Ramos (cell line): ENCODE results near the gene HS3ST4.

Experiments used
- in situ Hi-C: fragments of 300-500 bp; cut with MboI; formaldehyde crosslinking; loops from one replicate; pipeline ENCODE4 v1.14.3; 2022; ENCODE audit warnings: low sequenced_read_pairs; ENCODE audit not compliant: unreplicated experiment

HS3ST4 gene

DNA sequence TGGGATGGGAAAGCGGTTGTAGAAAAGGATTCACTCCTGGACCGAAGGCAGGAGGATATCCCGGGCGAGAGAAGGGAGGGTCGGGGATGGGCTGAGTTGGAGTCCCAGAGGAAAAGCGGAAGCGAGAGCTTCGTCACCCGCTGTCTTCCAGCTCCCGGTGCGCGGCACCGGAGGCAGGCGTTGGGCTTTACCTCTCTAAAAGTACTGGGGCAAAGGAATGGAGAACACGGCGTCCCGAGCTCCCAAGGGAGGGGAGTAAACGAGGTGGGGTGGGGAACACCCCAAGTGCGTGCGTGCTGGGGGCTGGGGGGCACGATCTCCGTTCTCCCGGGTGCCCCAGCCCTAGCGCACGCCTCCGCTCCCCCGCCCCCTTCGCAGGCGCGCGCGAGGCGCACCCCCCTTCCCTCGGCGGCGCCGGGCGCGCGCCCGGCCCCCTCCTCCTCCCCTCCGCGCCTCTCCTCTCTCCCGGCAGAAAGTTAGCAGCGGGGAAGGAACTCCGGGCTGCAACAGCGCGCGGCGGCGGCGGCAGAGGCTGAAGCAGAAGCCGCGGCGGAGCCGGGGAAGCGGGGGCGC, at the start of gene HS3ST4:
TSS of gene HS3ST4 (plus strand) at position 441 of the 573 bp plus-strand sequence.
- in situ Hi-C loops = no loop called here

DNA sequence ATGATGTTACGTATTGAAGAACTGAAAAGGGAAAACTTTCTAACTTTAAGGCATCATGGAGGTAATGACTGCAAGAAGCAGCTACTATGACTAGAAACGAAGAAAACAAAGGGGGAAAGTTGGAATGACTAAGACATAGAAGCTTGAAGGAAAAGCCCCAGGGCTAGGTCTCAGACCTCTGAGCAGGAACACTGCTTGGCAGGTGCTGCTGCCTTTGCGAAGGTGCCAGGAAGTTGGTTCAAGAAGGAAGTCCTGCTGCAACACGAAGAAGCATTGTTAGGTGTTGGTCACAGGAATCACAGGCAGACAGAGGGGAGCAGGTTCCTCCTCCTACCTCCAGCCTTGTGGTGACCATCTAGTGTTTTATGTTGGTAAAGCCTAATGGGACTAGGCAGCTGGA, 48.1 kb upstream of the HS3ST4 start:
- in situ Hi-C loops = no loop called here

DNA sequence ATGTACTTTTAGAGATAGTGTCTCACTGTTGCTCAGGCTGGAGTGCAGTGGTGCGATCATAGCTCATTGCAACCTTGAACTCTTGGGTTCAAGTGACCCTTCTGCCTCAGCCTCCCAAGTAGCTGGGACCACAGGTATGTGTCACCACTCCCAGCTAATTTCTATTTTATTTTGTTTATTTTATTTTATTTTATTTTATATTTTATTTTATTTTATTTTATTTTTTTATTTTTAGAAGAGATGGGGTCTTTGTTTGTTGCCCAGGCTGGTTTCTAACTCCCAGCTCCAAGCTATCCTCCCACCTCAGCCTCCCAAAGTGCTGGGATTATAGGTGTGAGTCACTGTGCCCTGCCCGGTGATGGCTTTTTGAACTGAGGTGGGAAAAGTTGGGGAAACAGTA, 35.1 kb upstream of the HS3ST4 start:
- in situ Hi-C loops = no loop called here

DNA sequence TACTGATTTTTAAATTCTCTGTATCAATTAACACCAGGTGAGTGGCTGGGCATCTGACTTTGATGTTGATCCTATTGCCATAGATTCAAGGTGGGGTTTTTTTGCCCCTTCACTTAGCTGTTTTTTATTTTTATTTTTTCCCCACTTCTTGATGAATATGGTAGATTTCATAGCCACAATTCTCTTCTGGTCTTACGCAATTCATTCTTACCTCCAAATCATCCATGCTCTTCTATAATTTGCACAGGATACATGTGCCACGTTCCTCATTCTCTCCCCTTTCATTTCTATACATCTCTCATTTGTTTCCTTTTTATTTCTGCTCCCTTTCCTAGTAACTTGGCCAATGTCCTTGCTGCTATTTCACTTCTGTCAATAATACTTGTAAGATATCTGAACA, 14.9 kb upstream of the HS3ST4 start:
- in situ Hi-C loops = no loop called here

DNA sequence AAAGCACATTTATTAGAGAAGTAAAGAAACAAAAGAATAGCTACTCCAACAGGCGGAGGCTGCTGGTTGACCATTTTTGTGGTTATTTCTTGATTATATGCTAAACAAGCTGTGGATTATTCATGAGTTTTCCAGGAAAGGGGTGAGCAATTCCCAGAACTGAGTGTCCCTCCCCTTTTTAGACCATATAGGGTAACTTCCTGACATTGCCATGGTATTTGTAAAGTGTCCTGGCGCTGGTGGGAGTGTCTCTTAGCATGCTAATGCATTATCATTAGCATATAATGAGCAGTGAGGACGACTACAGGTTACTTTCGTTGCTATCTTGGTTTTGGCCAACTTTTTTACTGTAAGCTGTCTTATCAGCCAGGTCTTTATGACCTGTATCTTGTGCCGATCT, 12.2 kb upstream of the HS3ST4 start:
- in situ Hi-C loops = no loop called here

DNA sequence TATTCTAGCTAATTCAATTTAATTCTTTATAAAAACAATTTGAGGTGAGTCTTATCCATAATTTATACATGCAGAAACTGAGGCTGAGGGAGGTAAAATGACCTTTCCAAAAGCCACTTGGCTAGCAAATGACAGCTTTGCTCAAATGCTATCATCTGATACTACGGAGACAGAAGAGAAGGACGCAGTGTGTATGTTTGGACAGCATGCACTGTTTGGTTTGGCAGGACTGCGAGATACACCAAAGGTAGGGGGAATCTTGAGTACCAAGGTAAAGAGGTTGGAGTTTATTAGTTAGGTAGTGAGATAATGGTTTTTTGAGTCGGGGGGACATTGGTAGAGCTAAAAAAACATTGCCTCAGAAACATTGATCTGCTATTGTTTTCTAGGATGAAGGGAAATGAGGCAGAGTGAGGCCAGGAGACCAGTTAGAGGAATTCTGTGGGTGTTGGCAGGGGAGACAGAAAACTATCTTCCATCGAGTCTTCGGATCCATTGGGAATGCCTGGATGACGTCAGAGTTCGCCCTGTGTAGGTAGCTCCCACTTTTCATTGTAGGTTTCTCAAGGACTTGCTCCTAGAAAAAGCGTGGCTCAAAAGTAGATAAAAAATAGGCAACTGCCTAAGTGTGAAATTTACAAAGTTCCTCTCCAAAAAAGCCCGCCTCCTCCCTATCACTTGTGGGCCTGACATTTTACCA, 2.5 kb upstream of the HS3ST4 start:
- in situ Hi-C loops = no loop called here

DNA sequence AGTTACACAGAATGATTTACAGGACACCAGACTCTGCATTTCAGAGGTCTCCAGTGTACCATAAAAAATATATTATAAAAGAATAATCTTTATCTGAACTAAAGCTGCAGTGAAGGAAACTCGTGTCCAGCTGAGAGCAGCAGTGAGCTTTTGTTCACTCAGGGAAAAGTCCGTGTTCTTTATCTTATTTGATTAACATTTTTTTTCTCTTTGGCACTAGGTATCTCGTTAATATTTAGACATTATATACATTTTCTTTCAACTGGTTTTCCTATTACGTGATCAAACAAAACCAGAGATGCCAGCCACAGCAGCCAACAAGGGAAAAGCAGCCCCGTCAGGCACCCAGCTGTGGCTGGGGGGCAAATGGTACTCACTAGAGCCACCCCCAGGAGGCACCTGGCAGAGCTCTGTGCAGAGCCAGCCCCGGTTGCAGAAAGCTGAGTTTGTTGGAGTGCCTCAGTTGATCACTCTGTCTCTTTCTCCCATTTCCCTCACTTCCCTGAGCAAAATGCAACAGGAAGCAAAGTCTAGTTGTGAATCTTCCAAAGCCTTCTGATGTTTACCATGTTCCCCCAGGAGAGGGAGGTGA, 1.1 kb upstream of the HS3ST4 start:
- in situ Hi-C loops = no loop called here

DNA sequence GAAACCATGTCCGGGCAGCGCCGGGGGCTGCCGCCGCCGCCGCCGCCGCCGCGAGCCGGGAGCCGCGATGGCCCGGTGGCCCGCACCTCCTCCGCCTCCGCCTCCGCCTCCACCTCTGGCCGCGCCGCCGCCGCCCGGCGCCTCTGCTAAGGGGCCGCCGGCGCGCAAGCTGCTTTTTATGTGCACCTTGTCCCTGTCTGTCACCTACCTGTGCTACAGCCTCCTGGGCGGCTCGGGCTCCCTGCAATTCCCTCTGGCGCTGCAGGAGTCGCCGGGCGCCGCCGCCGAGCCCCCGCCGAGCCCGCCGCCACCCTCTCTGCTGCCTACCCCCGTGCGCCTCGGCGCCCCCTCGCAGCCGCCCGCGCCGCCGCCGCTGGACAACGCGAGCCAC, 587 bp downstream of the HS3ST4 start:
- in situ Hi-C loops = no loop called here

DNA sequence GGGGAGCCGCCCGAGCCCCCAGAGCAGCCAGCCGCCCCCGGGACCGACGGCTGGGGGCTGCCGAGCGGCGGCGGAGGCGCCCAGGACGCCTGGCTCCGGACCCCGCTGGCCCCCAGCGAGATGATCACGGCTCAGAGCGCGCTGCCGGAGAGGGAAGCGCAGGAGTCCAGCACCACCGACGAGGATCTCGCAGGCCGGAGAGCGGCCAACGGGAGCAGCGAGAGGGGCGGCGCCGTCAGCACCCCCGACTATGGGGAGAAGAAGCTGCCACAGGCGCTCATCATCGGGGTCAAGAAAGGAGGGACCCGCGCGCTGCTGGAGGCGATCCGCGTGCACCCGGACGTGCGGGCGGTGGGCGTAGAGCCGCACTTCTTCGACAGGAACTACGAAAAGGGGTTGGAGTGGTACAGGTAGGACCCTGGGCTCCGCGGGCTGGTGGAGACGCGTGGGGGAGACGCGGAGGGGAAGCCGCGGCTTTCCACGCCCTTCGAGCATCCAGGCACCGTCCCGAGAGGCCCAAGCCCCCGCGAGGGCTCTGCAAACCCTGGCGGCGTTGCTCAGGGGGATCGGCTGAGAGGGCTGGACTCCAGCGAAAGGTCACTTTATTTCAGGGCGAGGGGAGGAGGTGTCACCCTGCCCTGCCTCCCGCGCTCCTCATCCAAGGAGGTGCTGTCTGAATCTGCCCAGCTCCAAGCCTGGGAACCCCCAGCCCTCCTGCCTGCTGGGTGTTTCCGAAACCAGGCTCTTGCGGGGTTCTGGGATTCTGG, 1.2 kb downstream of the HS3ST4 start:
- in situ Hi-C loops = no loop called here

DNA sequence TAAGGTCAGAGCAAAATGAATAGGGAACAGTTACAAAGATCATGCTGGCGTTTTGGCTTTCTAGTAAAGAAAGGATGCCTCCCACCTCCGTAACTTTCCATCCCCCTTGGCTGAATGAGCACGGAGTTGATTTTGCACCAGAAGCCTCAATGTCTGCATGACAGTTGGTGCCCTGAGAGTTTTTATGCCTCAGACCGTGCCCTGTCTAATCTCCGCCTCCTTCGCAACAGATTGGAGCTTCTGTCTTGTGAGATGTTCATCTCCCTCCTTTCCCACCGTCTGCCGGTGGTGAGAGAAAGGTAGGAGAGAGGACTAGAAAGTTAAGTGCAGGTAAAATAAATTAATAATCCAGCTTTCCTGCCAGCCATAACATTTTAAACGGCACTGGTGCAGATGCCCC, 1.9 kb downstream of the HS3ST4 start:
- in situ Hi-C loops = no loop called here

GRCh38 chr16:25699069-25699468, 7.3 kb downstream of the HS3ST4 start:
- in situ Hi-C loops = no loop called here

DNA sequence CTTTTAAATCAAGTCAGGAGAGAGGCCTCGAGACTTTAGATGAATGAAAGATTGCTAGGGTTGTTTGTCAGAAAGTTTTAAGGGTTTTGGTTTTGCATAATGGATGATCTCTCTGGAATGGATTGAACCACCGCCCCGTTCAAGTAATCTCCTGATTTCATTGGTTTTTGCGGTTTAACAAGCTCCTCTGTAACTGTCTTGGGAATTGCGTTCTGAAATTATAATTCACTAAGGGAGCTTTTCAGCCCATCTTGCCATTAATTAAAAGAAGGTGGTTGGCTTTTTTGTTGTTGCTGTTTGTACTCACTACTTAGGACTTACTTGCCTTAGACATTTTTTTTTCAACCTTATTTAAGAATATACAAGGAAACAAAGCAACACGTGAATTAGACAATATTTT, 8.8 kb downstream of the HS3ST4 start:
- in situ Hi-C loops = loop anchor here (25.0 kb wide), 2 partner anchors 112 to 638 kb away; no protein-coding TSS in a partner anchor

DNA sequence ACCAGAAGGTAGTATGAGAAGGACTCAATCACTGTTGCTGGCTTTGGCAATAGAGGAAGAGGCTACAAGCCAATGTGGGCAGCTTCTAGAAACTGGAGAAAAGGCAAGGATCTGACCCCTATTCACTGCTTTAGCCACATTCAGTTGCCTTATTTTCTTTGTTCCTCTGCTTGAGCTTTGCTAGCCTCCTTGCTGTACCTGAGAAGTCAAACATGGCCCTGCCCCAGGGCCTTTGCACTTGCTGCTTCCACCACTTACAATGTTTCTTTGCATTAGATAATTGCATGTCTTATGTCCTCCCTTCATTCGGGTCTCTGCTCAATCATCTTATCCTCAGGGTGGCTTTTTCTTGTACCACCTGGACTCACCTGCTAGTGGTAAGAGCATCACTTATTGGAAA, 15.8 kb downstream of the HS3ST4 start:
- in situ Hi-C loops = loop anchor here (25.0 kb wide), 2 partner anchors 105 to 645 kb away; no protein-coding TSS in a partner anchor

- in situ Hi-C loops = loop anchor here (25.0 kb wide), 2 partner anchors 104 to 646 kb away; no protein-coding TSS in a partner anchor
Observed at GRCh38 chr16:25707982-25708583, 16.3 kb downstream of the HS3ST4 start.

- in situ Hi-C loops = loop anchor here (25.0 kb wide), 2 partner anchors 103 to 647 kb away; no protein-coding TSS in a partner anchor
Observed at GRCh38 chr16:25709213-25709612, 17.5 kb downstream of the HS3ST4 start.

DNA sequence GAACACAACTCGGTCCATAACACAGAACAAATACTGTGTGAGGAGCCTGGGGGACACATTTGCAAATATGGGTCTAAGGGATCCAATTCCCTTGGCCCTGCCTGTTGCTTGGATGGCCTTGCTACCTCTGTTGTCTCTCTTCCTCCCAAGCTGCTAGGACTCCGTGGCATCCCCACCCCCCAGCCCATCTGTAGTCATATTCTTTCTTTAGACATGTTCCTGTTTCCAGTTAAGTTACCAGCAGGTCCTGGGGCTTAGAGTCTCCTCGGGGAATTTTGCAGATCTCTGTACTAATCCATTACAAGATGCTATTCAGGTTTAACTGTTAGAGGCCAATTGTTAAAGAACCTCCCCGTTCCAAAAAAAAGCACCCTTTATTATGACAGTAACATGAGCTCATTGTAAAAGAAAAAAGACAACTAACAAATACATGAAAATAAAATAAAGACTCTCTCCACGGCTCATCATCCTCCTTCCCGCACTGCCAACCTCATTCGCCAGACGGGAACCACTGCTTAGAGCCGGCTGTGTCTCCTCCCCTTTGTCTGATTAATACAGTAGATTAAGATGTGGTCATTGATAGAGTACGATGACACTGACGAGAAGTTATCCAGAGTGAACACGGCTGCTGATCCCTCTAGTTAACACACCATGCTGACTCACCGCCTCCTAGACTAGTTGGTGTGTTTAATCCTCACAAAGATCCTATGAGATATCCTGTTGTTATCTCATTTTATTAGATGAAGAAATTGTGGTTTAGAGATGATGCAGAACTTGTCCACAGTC, 22.2 kb downstream of the HS3ST4 start:
- in situ Hi-C loops = loop anchor here (25.0 kb wide), 2 partner anchors 98 to 652 kb away; no protein-coding TSS in a partner anchor

DNA sequence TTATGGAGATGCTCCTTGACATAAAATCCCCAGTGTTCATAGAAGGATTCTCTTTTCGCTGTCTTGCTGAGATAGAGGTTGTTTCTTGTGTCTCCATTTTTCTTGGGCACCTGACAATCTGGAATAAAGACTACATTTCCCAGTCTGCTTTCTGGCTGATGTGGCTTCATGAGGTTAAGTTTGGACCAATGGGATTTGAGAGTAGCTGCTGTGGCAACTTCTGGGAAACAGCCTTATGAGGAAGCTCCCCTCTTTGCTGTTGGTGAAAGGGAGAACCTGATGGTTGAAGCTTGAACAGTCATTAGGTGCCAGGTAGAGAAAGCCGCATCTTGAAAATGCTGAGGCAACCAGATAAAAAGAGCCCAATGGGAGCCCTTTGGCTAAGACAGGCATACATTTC, 24.4 kb downstream of the HS3ST4 start:
- in situ Hi-C loops = loop anchor here (25.0 kb wide), 2 partner anchors 96 to 654 kb away; no protein-coding TSS in a partner anchor

DNA sequence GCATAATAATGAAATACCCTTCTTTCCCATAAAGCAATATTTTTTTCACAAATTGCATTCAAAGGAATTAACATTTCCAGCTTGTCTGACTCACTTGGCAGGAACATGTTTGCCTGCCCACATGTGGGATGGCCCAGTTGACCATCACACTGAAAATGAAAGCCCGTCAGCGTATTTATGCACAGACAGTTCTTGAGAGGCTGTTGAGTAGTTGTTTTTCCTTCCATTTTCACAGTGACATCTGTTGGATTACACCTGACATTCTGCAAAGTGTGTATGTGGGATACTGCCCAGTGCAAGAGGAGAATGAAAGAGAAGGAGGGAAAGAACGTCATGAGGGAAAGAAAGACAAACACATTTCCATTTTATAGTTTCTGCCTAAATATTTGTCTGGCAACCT, 29.7 kb downstream of the HS3ST4 start:
- in situ Hi-C loops = loop anchor here (25.0 kb wide), 2 partner anchors 91 to 659 kb away; no protein-coding TSS in a partner anchor

DNA sequence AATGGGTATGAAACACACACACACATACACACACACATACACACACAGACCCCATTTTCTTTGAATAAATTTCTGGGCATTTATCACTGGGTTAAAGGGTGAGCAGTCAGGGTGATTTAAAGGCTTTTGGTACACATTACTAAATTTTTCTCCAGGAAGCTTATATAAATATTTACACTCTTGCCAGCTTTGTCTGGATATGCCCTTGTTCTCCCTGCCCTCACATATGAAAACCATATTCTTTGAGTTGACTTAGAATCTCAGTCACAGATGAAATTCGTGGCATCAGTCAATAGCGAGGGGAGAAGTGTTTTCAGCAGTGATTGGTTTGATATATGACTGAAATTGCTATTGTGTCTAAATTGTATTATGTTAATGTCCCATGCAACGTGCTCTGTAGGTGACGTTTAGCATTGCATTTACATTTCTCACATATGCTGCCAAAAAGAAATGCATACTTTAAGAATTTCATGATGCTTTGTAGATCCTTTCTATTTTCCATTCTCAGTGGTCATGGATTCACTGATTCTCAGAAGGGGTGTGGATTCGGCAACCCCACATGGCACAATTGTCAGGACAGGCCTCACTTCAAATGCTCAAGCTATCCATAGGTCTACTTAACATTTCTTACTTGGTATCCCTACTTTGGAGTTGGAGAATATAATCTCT, 34.8 kb downstream of the HS3ST4 start:
- in situ Hi-C loops = no loop called here
